NCI-H1417 treated with DMSO at 0.1 percent for 48 hours (cell line): ENCODE data around the gene RND2.

Experiments used
- DNase-seq: peaks from one replicate; lab custom pipeline; 2025; lab: John Stamatoyannopoulos, UW

Gene RND2

GRCh38 chr17:43006639-43007551, 18.1 kb upstream of the RND2 start, which contains the start of gene IFI35:
Gene IFI35, plus strand, starts transcription at chr17:43006784. Its CDS starts 164 bp downstream, at chr17:43006948.
- no peak for DNase-seq

- DNase-seq: no peak
Measured at GRCh38 chr17:43010667-43011308, 14.2 kb upstream of the RND2 start.

- DNase-seq: no peak
Measured at GRCh38 chr17:43011728-43012472, 13.1 kb upstream of the RND2 start.

- no peak for DNase-seq
Measured at GRCh38 chr17:43013296-43013695, 11.7 kb upstream of the RND2 start.

- no peak for DNase-seq
Measured at GRCh38 chr17:43014020-43014648, 10.9 kb upstream of the RND2 start.

GRCh38 chr17:43014649-43015542, 10.1 kb upstream of the RND2 start:
- no peak for DNase-seq

GRCh38 chr17:43015579-43015978, 9.5 kb upstream of the RND2 start:
- DNase-seq: no peak

GRCh38 chr17:43016216-43016615, 8.8 kb upstream of the RND2 start:
- DNase-seq: no peak

- no peak for DNase-seq
Measured at GRCh38 chr17:43018008-43018853, 6.8 kb upstream of the RND2 start.

- DNase-seq: no peak
Measured at GRCh38 chr17:43018932-43019331, 6.1 kb upstream of the RND2 start.

GRCh38 chr17:43019418-43019817, 5.6 kb upstream of the RND2 start:
- no peak for DNase-seq

- no peak for DNase-seq
Measured at GRCh38 chr17:43020030-43020621, 4.9 kb upstream of the RND2 start.

GRCh38 chr17:43020789-43021740, 4.0 kb upstream of the RND2 start:
- no peak for DNase-seq

- no peak for DNase-seq
Measured at GRCh38 chr17:43021741-43022512, 3.1 kb upstream of the RND2 start, which contains the start of gene VAT1. Gene VAT1, minus strand, starts transcription at chr17:43022385. Its CDS starts 63 bp downstream, at chr17:43022322.

GRCh38 chr17:43025290-43025657, 243 bp downstream of the RND2 start:
- DNase-seq: no peak

- no peak for DNase-seq
Measured at GRCh38 chr17:43025766-43026537, 921 bp downstream of the RND2 start.

GRCh38 chr17:43026595-43026994, 1.6 kb downstream of the RND2 start:
- DNase-seq: no peak
